Kidney epithelial cell (primary cell): ENCODE measurements around the gene RBM43. TPM values are rescaled to one million over a fixed set of nuclear protein-coding genes. Genes with fewer than 3 reads are reported as not detected.

ENCODE experiments used
- DNase-seq: peaks from one replicate; pipeline ENCODE4 v3.0.0-alpha.2; 2010; ENCODE audit warnings: low read depth
- H3K27me3 ChIP-seq: 2 replicates; pipeline ENCODE4 v1.6.0; 2011; ENCODE audit warnings: low read length; ENCODE audit not compliant: control insufficient read depth, insufficient read depth
- H3K36me3 ChIP-seq: 2 replicates; pipeline ENCODE4 v1.5.1; 2011; ENCODE audit warnings: low read length; ENCODE audit not compliant: control insufficient read depth, insufficient read depth
- H3K4me3 ChIP-seq: 2 replicates; pipeline ENCODE4 v1.5.1; 2011; ENCODE audit warnings: low read depth, mild to moderate bottlenecking, control low read depth, low read length
- total RNA-seq: library from RNA; depleted of rRNA; stranded (reverse); fragments of >200 nt; gene quantifications from 2 replicates; pipeline ENCODE4 v1.2.3, GENCODE V29; 2015
- TF ChIP-seq, protein P1 (sequence below): IDR thresholded peaks from 2 replicates; pipeline ENCODE4 v1.5.1; 2011; ENCODE audit warnings: mild to moderate bottlenecking, moderate library complexity, low read length, control low read depth, inconsistent platforms; ENCODE audit not compliant: insufficient read depth, poor library complexity, severe bottlenecking

The RBM43 gene
- total RNA-seq, 1 donor from 2014 or later = 2.2 TPM

- Histone ChIP-seq H3K4me3 (peak overlapping the region; percentile 82), H3K36me3 (no peaks in the 10 kb centered on the region), H3K27me3 (no peaks in the 10 kb centered on the region)
- TF ChIP-seq, protein P1, sequence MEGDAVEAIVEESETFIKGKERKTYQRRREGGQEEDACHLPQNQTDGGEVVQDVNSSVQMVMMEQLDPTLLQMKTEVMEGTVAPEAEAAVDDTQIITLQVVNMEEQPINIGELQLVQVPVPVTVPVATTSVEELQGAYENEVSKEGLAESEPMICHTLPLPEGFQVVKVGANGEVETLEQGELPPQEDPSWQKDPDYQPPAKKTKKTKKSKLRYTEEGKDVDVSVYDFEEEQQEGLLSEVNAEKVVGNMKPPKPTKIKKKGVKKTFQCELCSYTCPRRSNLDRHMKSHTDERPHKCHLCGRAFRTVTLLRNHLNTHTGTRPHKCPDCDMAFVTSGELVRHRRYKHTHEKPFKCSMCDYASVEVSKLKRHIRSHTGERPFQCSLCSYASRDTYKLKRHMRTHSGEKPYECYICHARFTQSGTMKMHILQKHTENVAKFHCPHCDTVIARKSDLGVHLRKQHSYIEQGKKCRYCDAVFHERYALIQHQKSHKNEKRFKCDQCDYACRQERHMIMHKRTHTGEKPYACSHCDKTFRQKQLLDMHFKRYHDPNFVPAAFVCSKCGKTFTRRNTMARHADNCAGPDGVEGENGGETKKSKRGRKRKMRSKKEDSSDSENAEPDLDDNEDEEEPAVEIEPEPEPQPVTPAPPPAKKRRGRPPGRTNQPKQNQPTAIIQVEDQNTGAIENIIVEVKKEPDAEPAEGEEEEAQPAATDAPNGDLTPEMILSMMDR = no peak
- no peak for DNase-seq
Observed at GRCh38 chr2:151289972-151290866, 28.6 kb upstream of the RBM43 start.

DNA sequence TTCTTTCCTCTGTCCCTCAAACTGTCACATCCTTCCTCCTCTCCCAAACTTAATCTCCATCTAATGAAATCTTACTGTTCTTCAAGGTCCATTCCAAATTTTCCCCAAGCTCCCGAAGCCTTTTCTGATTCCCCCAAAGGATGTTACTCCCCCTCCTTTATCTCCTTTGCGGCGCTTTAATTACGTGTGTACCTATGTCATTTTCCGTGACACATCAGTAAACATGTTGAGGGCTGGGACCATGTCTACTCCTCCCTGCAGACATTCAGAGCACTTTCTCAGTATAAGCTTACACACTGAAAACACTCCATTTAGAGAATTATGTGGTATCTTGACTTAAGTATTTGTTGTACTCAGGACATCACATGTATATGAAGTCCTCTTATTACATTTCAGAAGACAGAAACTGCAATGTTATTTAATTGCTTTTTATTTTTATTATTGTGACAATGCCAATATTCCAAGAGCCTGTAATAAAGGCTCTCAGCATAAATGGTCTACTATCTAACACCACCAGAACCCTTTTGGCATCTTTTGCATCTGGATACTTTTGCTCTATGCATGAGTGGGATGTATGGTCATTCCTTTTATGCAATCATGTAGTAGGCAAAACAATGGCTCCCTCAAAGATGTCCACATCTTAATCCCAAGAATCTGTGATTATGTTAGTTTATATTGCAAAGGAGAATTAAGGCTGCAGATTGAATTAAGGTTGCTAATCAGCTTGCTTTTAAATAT lies 26.0 kb upstream of the RBM43 start:
- H3K36me3 ChIP-seq = no peaks in the 10 kb centered on the region
- H3K4me3 ChIP-seq = no peak overlapping the region
- TF ChIP-seq, protein P1 = no peak
- no peak for DNase-seq
- no peaks in the 10 kb centered on the region for H3K27me3 ChIP-seq

DNA sequence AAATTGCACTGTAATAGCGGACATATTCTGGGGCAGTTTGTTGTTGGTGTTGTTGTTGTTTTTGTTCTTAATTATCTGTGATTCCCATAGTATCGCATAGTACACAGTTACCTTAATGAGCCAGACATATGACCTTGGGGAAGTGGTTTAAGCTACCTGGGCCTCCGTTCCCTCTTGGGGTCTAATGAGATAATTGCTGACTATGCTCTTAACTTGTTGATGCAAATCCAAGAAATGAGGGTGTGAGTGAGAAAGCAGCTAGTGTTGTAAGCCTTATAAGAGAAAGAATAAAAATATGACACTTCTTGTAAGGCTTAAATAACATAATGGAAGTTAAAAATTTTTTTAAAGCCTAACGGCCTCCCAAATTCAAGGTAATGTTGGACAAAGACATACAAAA lies 20.7 kb upstream of the RBM43 start:
- Histone ChIP-seq H3K36me3 (peaks cover 1% of the 10 kb centered on the region), H3K27me3 (no peaks in the 10 kb centered on the region), H3K4me3 (no peak overlapping the region)
- no peak for DNase-seq
- TF ChIP-seq, protein P1 = no peak

DNA sequence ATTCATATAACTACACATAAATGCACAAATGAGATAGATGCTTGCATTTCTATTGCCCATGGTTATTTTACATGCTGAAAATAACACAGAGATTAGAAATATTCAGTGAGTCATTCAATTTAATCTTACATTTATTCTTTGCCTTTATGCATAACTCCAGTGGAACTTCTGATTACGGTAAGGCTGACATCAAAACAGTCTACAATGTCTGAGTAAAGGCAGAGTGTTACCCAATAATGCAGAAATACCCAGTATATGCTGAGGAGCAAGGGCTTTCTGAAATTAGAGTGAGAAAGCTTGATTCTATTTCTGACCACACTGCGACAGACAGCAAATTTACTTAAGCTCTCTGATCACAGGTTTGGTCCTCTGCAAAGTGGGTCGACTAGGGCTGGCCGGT lies 18.6 kb upstream of the RBM43 start:
- no peak for DNase-seq
- H3K36me3 ChIP-seq = peaks cover 1% of the 10 kb centered on the region
- TF ChIP-seq, protein P1 = no peak
- H3K27me3 ChIP-seq = no peaks in the 10 kb centered on the region
- H3K4me3 ChIP-seq = no peak overlapping the region

DNA sequence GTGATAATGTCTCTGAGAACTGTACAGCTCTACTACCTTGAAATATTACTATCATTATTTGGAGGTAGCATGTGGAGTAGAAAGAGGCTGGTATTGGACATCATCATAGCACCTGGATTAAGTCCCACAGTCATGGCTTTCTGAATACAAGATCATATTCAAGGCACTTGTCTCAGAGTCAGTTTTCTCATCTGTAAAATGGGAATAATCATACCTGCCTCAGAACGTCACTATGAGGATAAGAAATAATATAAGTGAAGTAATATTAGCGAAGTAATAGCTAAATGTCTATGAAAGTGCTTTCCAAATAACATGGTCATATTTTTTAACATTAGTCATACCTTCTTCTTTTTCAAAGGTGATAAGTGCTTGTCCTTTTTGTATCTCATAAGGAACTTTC lies 16.8 kb upstream of the RBM43 start:
- TF ChIP-seq, protein P1 = no peak
- no peak for DNase-seq
- Histone ChIP-seq H3K4me3 (no peak overlapping the region), H3K36me3 (peaks cover 1% of the 10 kb centered on the region), H3K27me3 (no peaks in the 10 kb centered on the region)
